GM19328 (cell line): ENCODE results near the gene ST6GALNAC5.

Source experiments
- ATAC-seq: cut with Tn5 transposase; IDR thresholded peaks from one replicate; pipeline ENCODE4 v1.9.1; 2021; ENCODE audit warnings: mild to moderate bottlenecking, moderate library complexity; ENCODE audit not compliant: unreplicated experiment

The ST6GALNAC5 gene

GRCh38 chr1:77039739-77040138 lies 172.5 kb downstream of the ST6GALNAC5 start:
- ATAC-seq: no peak

GRCh38 chr1:77040826-77041225 lies 173.5 kb downstream of the ST6GALNAC5 start:
- ATAC-seq: no peak

GRCh38 chr1:77044133-77044849 lies 177.0 kb downstream of the ST6GALNAC5 start:
- ATAC-seq: no peak

- no peak for ATAC-seq
Measured at GRCh38 chr1:77047575-77047974, 180.3 kb downstream of the ST6GALNAC5 start.

- no peak for ATAC-seq
Measured at GRCh38 chr1:77047978-77048614, 180.8 kb downstream of the ST6GALNAC5 start.

GRCh38 chr1:77048615-77049005 lies 181.3 kb downstream of the ST6GALNAC5 start:
- no peak for ATAC-seq

- no peak for ATAC-seq
Measured at GRCh38 chr1:77051425-77051824, 184.1 kb downstream of the ST6GALNAC5 start.

- no peak for ATAC-seq
Measured at GRCh38 chr1:77056525-77056924, 189.2 kb downstream of the ST6GALNAC5 start.

GRCh38 chr1:77057994-77058585 lies 190.8 kb downstream of the ST6GALNAC5 start:
- ATAC-seq: no peak

GRCh38 chr1:77060000-77060399 lies 192.7 kb downstream of the ST6GALNAC5 start:
- no peak for ATAC-seq

- ATAC-seq: no peak
Measured at GRCh38 chr1:77061162-77061561, 193.9 kb downstream of the ST6GALNAC5 start.

- ATAC-seq: no peak
Measured at GRCh38 chr1:77063118-77063517, 195.8 kb downstream of the ST6GALNAC5 start.

GRCh38 chr1:77064246-77064645 lies 197.0 kb downstream of the ST6GALNAC5 start:
- ATAC-seq: no peak

GRCh38 chr1:77065693-77066342 lies 198.5 kb downstream of the ST6GALNAC5 start:
- no peak for ATAC-seq

GRCh38 chr1:77068013-77068412 lies 200.7 kb downstream of the ST6GALNAC5 start:
- ATAC-seq: no peak

GRCh38 chr1:77076759-77077158 lies 209.5 kb downstream of the ST6GALNAC5 start:
- ATAC-seq: no peak

- no peak for ATAC-seq
Measured at GRCh38 chr1:77081834-77082233, 214.6 kb downstream of the ST6GALNAC5 start.

GRCh38 chr1:77084457-77084856 lies 217.2 kb downstream of the ST6GALNAC5 start:
- no peak for ATAC-seq

- ATAC-seq: no peak
Measured at GRCh38 chr1:77085109-77085508, 217.8 kb downstream of the ST6GALNAC5 start.

GRCh38 chr1:77089756-77090155 lies 222.5 kb downstream of the ST6GALNAC5 start:
- no peak for ATAC-seq

GRCh38 chr1:77095236-77095635 lies 228.0 kb downstream of the ST6GALNAC5 start:
- no peak for ATAC-seq
